ENCODE measurements around the gene L3MBTL4. TPM values are rescaled to one million over a fixed set of nuclear protein-coding genes. Genes with fewer than 3 reads are reported as not detected.

L3MBTL4 gene
- total and polyA plus RNA-seq, 7 experiments from 2014 or later: 0.05 to 7.6 (median 0.49) TPM

DNA sequence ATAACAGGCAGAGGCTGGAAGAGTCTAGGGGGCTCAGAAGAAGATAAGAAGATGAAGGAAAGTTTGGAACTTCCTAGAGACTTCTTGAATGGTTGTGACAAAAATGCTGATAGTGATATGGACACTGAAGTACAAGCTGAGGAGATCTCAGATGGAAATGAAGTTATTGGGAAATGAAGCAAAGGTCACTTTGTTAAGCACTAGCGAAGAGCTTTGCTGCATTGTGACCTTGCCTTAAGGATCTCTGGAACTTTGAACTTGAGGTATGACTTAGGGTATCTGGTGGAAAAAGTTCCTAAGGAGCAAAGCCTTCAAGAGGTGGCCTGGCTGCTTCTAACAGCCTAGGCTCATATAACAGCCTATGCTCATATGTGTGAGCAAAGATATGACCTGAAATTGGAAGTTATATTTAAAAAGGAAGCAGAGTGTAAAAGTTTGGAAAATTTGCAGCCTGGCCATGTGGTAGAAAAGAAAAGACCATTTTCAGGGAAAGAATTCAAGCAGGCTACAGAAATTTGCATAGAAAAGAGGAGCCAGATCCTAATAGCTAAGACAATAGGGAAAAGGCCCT lies 91.3 kb downstream of the L3MBTL4 start:
- no peak for DNase-seq
- Histone ChIP-seq H3K36me3 (ENCODE audit: control insufficient read depth in 2 of 3, insufficient read depth in 3 of 3, low read length in 3 of 3) (no peaks in the 10 kb centered on the region), H3K27me3 (ENCODE audit: control insufficient read depth in 2 of 2, insufficient read depth in 2 of 2, low read length in 2 of 2) (no peaks in the 10 kb centered on the region), H3K4me3 (ENCODE audit: low read length) (no peak overlapping the region), H3K4me1 (ENCODE audit: control insufficient read depth in 2 of 2, insufficient read depth in 2 of 2, low read length in 2 of 2) (no peaks in the 10 kb centered on the region), H3K9me3 (ENCODE audit: control insufficient read depth in 2 of 3, low read length in 3 of 3) (peaks cover 0 to 18% (median 0%) of the 10 kb centered on the region in 3 experiments), H3K27ac (ENCODE audit: low read depth, low read length) (no peak overlapping the region)
- H3K27me3 Mint-ChIP-seq: no peaks in the 10 kb centered on the region
- H3K27ac Mint-ChIP-seq: no peak overlapping the region
- intact Hi-C loops (cut with micrococcal nuclease): no loop called here
- H3K4me1 Mint-ChIP-seq: no peaks in the 10 kb centered on the region
- ATAC-seq: no peak
- H3K9me3 Mint-ChIP-seq: peaks cover 6 to 44% (median 18%) of the 10 kb centered on the region in 11 donors
- CTCF ChIA-PET: no interaction called here
- H3K4me3 Mint-ChIP-seq: no peak overlapping the region
- H3K36me3 Mint-ChIP-seq: peaks cover 0 to 8% (median 0%) of the 10 kb centered on the region in 5 donors
- POLR2A ChIA-PET: no interaction called here

DNA sequence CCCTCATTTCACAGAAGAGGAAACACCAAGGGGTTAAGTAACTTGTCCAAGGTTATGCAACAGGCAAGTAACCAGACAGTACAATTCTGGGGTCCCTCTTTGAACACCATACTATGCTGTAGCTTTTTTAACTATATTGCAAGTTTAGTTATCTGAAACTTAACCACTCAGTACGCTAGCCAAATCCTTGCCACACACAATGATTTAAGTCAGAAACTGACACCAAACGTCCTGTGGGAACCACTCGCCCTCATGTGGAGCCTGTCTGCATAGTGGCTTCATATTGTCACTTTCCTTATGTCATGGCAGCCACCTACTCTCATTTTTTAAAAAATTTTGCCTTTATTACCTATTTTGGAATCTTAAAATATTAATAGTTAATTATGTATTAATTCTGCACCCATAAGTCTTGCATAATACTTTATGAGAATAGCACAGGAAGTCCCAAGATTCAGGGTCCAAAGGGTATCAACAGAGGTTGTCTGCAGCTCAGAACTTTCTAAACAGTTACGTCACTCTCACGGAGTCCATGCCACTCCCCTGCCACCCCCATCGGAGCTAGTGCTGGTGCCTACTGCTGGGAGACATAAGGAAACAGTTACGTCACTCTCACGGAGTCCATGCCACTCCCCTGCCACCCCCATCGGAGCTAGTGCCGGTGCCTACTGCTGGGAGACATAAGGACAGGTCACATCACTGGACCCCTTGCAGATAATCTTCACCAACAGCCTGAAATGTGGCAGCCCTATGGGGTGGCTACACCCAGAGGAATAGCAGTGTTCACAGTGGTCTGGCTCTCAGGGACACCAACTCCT lies 99.0 kb downstream of the L3MBTL4 start:
- Histone ChIP-seq H3K4me3 (ENCODE audit: low read length) (no peak overlapping the region), H3K27me3 (ENCODE audit: control insufficient read depth in 2 of 2, insufficient read depth in 2 of 2, low read length in 2 of 2) (no peaks in the 10 kb centered on the region), H3K9me3 (ENCODE audit: control insufficient read depth in 2 of 3, low read length in 3 of 3) (no peaks in the 10 kb centered on the region), H3K4me1 (ENCODE audit: control insufficient read depth in 2 of 2, insufficient read depth in 2 of 2, low read length in 2 of 2) (no peaks in the 10 kb centered on the region), H3K27ac (ENCODE audit: low read depth, low read length) (no peak overlapping the region), H3K36me3 (ENCODE audit: control insufficient read depth in 2 of 3, insufficient read depth in 3 of 3, low read length in 3 of 3) (no peaks in the 10 kb centered on the region)
- no peaks in the 10 kb centered on the region for H3K4me1 Mint-ChIP-seq
- no peak overlapping the region for H3K27ac Mint-ChIP-seq
- intact Hi-C loops (cut with micrococcal nuclease): no loop called here
- DNase-seq (no peak), ATAC-seq (peak; percentile 54)
- CTCF ChIA-PET: no interaction called here
- H3K27me3 Mint-ChIP-seq: no peaks in the 10 kb centered on the region
- peaks cover 0 to 3% (median 0%) of the 10 kb centered on the region in 5 donors for H3K36me3 Mint-ChIP-seq
- H3K9me3 Mint-ChIP-seq: peaks cover 0 to 22% (median 7%) of the 10 kb centered on the region in 11 donors
- POLR2A ChIA-PET: no interaction called here
- H3K4me3 Mint-ChIP-seq: no peak overlapping the region

DNA sequence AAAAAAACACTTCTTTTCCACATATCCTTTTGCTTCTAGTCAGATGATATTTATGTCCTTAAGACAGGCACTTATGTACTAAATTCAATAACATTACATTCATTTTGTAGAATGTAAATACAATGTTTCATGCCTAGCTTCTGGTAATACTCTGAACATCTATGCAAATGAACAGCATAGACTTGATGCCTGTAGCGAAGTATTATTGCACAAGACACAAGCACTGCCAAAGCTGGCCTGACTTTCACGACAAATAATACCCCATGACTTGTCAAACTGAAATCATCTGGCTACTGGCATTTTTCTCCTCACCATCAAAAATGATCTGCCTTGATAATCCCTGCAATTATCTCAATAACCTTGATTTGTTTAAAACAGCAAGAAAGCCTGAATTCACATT lies 101.3 kb downstream of the L3MBTL4 start:
- Histone ChIP-seq H3K27me3 (ENCODE audit: control insufficient read depth in 2 of 2, insufficient read depth in 2 of 2, low read length in 2 of 2) (no peaks in the 10 kb centered on the region), H3K4me3 (ENCODE audit: low read length) (no peak overlapping the region), H3K4me1 (ENCODE audit: control insufficient read depth in 2 of 2, insufficient read depth in 2 of 2, low read length in 2 of 2) (no peaks in the 10 kb centered on the region), H3K36me3 (ENCODE audit: control insufficient read depth in 2 of 3, insufficient read depth in 3 of 3, low read length in 3 of 3) (no peaks in the 10 kb centered on the region), H3K9me3 (ENCODE audit: control insufficient read depth in 2 of 3, low read length in 3 of 3) (no peaks in the 10 kb centered on the region), H3K27ac (ENCODE audit: low read depth, low read length) (no peak overlapping the region)
- H3K9me3 Mint-ChIP-seq: peaks cover 0 to 18% (median 5%) of the 10 kb centered on the region in 11 donors
- H3K4me3 Mint-ChIP-seq: no peak overlapping the region
- H3K36me3 Mint-ChIP-seq: peaks cover 0 to 3% (median 0%) of the 10 kb centered on the region in 5 donors
- ChIA-PET CTCF (no interaction called here), POLR2A (no interaction called here)
- no peaks in the 10 kb centered on the region for H3K4me1 Mint-ChIP-seq
- no peak overlapping the region for H3K27ac Mint-ChIP-seq
- no peaks in the 10 kb centered on the region for H3K27me3 Mint-ChIP-seq
- DNase-seq (no peak), ATAC-seq (no peak)
- intact Hi-C loops (cut with micrococcal nuclease): no loop called here

DNA sequence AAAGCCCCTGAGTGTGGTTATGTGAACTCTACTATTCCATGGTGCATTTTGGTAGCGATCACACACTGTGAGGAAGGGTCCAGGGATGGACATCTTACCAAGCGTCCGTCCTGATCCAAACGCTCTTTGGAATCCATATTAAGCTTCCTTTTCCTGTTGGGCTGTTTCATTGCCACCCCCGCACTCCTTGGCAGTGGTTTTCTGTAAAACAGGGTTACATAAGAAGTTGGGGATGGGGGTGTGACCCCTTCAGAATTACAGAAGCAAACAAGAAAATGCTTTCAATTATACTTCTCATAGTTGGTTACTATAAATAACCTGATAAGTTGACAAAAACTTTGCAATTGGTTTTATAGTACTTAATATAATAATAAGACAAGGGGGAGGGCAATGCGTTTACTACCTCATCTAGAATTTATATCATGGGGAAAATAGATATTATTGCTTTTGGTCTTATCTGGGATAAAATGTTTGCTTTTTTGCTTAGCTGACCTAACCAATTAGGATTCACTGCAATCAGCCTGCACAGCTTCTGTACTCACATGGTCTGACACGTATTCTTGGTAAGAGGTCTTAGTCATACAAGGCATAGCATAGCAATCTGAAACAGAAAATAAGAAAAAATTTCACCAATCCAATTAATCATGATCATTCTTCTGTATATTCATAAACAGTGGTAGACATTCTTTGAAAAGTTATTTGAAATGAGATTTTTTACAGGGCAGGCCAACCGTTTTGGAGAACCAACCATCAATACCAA lies 103.1 kb downstream of the L3MBTL4 start:
- no peak for ATAC-seq
- H3K27me3 Mint-ChIP-seq: no peaks in the 10 kb centered on the region

DNA sequence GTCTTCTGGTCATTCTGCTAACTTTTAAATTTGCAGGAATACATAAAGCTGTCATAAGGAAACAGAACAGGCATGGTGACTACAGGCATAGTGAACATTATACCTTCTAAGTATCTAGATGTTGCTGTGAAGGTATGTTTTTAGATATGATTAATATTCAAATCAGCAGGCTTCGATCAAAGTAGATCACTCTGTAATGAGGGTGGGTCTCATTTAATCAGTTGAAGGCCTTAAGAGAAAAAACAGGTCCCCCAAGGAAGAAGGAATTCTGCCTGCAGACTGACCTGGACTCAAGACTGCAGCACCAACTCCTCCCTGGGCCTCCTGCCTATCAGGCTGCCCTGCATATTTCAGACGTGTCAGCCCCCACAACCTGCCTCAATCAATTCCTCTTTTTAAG lies 104.0 kb downstream of the L3MBTL4 start:
- no peak overlapping the region for H3K4me3 Mint-ChIP-seq
- DNase-seq (no peak), ATAC-seq (no peak)
- H3K27ac ChIP-seq (ENCODE audit: low read depth, low read length): no peak overlapping the region
- H3K4me1 ChIP-seq (ENCODE audit: control insufficient read depth in 2 of 2, insufficient read depth in 2 of 2, low read length in 2 of 2): no peaks in the 10 kb centered on the region
- POLR2A ChIA-PET: no interaction called here
- CTCF ChIA-PET: no interaction called here
- intact Hi-C loops (cut with micrococcal nuclease): no loop called here
- H3K36me3 ChIP-seq (ENCODE audit: control insufficient read depth in 2 of 3, insufficient read depth in 3 of 3, low read length in 3 of 3): no peaks in the 10 kb centered on the region
- no peak overlapping the region for H3K27ac Mint-ChIP-seq
- no peak overlapping the region for H3K4me3 ChIP-seq (ENCODE audit: low read length)
- H3K36me3 Mint-ChIP-seq: peaks cover 0 to 3% (median 0%) of the 10 kb centered on the region in 5 donors
- H3K27me3 ChIP-seq (ENCODE audit: control insufficient read depth in 2 of 2, insufficient read depth in 2 of 2, low read length in 2 of 2): no peaks in the 10 kb centered on the region
- H3K27me3 Mint-ChIP-seq: no peaks in the 10 kb centered on the region
- H3K9me3 ChIP-seq (ENCODE audit: control insufficient read depth in 2 of 3, low read length in 3 of 3): no peaks in the 10 kb centered on the region
- peaks cover 0 to 14% (median 5%) of the 10 kb centered on the region in 11 donors for H3K9me3 Mint-ChIP-seq
- no peaks in the 10 kb centered on the region for H3K4me1 Mint-ChIP-seq

More for the DNA sequence above, 103.1 kb downstream of the L3MBTL4 start:
- intact Hi-C loops (cut with micrococcal nuclease): no loop called here
- CTCF ChIA-PET: no interaction called here
- no peak for DNase-seq
- no peaks in the 10 kb centered on the region for H3K36me3 ChIP-seq (ENCODE audit: control insufficient read depth in 2 of 3, insufficient read depth in 3 of 3, low read length in 3 of 3)
- H3K4me1 ChIP-seq (ENCODE audit: control insufficient read depth in 2 of 2, insufficient read depth in 2 of 2, low read length in 2 of 2): no peaks in the 10 kb centered on the region
- no peaks in the 10 kb centered on the region for H3K9me3 ChIP-seq (ENCODE audit: control insufficient read depth in 2 of 3, low read length in 3 of 3)
- Mint-ChIP-seq H3K4me1 (no peaks in the 10 kb centered on the region), H3K36me3 (peaks cover 0 to 3% (median 0%) of the 10 kb centered on the region in 5 donors), H3K4me3 (no peak overlapping the region), H3K27ac (no peak overlapping the region), H3K9me3 (peaks cover 0 to 14% (median 5%) of the 10 kb centered on the region in 11 donors)
- POLR2A ChIA-PET: no interaction called here
- no peaks in the 10 kb centered on the region for H3K27me3 ChIP-seq (ENCODE audit: control insufficient read depth in 2 of 2, insufficient read depth in 2 of 2, low read length in 2 of 2)
- no peak overlapping the region for H3K4me3 ChIP-seq (ENCODE audit: low read length)
- H3K27ac ChIP-seq (ENCODE audit: low read depth, low read length): no peak overlapping the region

DNA sequence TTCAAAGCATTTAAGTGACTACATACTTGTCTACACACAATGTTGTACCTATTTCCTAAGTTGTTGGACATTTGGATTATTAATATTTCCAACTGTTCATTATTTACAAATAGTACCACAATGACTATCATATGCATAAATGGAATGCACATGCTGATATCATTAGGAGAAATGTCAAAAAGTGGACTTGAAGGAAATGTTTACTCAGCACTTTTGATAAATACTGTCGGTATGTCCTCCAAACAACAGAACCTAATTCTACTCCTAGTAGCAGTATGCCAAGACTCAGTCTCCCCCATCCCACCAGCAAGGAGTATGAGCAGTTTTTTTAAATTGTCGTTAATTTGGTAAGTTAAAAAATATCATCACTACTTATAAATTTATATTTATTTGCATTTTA lies 116.8 kb downstream of the L3MBTL4 start:
- Mint-ChIP-seq H3K4me1 (peaks cover 0 to 10% (median 0%) of the 10 kb centered on the region in 7 donors), H3K36me3 (no peaks in the 10 kb centered on the region), H3K4me3 (no peak overlapping the region), H3K27ac (no peak overlapping the region), H3K27me3 (peaks cover 0 to 3% (median 0%) of the 10 kb centered on the region in 5 donors), H3K9me3 (peaks cover 0 to 3% (median 0%) of the 10 kb centered on the region in 11 donors)
- DNase-seq (no peak), ATAC-seq (no peak)
- Histone ChIP-seq H3K4me3 (ENCODE audit: low read length) (no peak overlapping the region), H3K36me3 (ENCODE audit: control insufficient read depth in 2 of 3, insufficient read depth in 3 of 3, low read length in 3 of 3) (no peaks in the 10 kb centered on the region), H3K4me1 (ENCODE audit: control insufficient read depth in 2 of 2, insufficient read depth in 2 of 2, low read length in 2 of 2) (no peaks in the 10 kb centered on the region), H3K9me3 (ENCODE audit: control insufficient read depth in 2 of 3, low read length in 3 of 3) (no peaks in the 10 kb centered on the region), H3K27me3 (ENCODE audit: control insufficient read depth in 2 of 2, insufficient read depth in 2 of 2, low read length in 2 of 2) (no peaks in the 10 kb centered on the region), H3K27ac (ENCODE audit: low read depth, low read length) (no peak overlapping the region)
- POLR2A ChIA-PET: no interaction called here
- intact Hi-C loops (cut with micrococcal nuclease): no loop called here
- CTCF ChIA-PET: no interaction called here

All from naive thymus-derived CD4-positive, alpha-beta T cell (primary cell).